ENCODE results near the gene ATP8A1.
"Not testable (repeated sequence)": the region's sequence is repeated elsewhere in the genome, so short reads cannot be mapped to it uniquely, and the experiment has no call there.

ATP8A1 gene

DNA sequence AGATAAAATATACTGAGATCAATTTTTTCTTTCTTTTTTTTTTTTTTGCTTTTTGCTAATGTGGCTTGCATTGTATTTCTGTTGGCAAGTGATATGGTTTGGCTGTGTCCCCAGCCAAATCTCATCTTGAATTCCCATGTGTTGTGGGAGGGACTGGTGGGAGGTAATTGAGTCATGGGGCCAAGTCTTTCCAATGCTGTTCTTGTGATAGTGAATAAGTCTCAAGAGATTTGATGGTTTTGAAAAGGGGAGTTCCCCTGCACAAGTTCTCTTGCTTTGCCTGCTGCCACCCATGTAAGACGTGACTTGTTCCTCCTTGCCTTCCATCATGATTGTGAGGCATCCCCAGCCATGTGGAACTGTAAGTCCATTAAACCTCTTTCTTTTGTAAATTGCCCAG lies 195.7 kb downstream of the ATP8A1 start:
- peaks cover 34 to 48% of the 10 kb centered on the region in 2 donors for H3K36me3 Mint-ChIP-seq
- H3K27me3 Mint-ChIP-seq, result not testable (repeated sequence)

DNA sequence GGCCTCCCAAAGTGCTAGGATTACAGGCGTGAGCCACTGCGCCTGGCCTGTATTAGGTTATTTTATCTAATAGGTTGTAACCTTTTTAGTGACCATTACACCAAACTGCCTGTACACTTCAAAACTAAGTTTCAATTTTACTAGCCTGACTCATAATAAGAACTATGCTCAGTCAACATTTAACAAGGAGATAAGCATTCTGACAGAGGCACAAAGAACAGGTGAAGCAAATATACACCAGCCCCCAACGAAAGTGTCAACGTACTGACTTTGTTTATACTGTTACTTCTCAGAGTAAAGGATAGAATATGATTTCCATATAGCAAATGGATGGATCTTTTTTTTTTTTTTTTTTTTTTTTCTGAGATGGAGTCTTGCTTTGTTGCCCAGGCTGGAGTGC lies 196.9 kb downstream of the ATP8A1 start:
- H3K9me3 Mint-ChIP-seq, result peaks cover 15 to 18% of the 10 kb centered on the region in 2 donors
- peak; percentile 38 to 71 for ATAC-seq (replicated peaks)

More for the DNA sequence above, 195.7 kb downstream of the ATP8A1 start:
- H3K4me1 Mint-ChIP-seq, result not testable (repeated sequence)
- Mint-ChIP-seq H3K4me3 (peak overlapping the region in 1 of 2 donors; percentile 10), H3K9me3 (peaks cover 15 to 18% of the 10 kb centered on the region in 2 donors), H3K27ac (peak overlapping the region; percentile 51)
- peak in 1 of 2 donors; percentile 25 for ATAC-seq (replicated peaks)
- peak; percentile 8 for DNase-seq

GRCh38 chr4:42458657-42459056 lies 198.2 kb downstream of the ATP8A1 start:
- ATAC-seq (replicated peaks) (no peak), DNase-seq (no peak)
- Mint-ChIP-seq H3K27me3 (no peaks in the 10 kb centered on the region), H3K4me1 (peaks cover 2 to 9% of the 10 kb centered on the region in 2 donors), H3K9me3 (peaks cover 15 to 18% of the 10 kb centered on the region in 2 donors), H3K4me3 (no peak overlapping the region), H3K36me3 (peaks cover 32 to 53% of the 10 kb centered on the region in 2 donors), H3K27ac (no peak overlapping the region)

More for the DNA sequence above, 196.9 kb downstream of the ATP8A1 start:
- H3K27me3 Mint-ChIP-seq, result no peaks in the 10 kb centered on the region
- peaks cover 34 to 53% of the 10 kb centered on the region in 2 donors for H3K36me3 Mint-ChIP-seq
- DNase-seq, result no peak
- H3K4me3 Mint-ChIP-seq, result no peak overlapping the region
- H3K4me1 Mint-ChIP-seq, result peaks cover 2 to 9% of the 10 kb centered on the region in 2 donors
- no peak overlapping the region for H3K27ac Mint-ChIP-seq

- peaks cover 14 to 42% of the 10 kb centered on the region in 2 donors for H3K36me3 Mint-ChIP-seq
- H3K27ac Mint-ChIP-seq, result no peak overlapping the region
- no peak overlapping the region for H3K4me3 Mint-ChIP-seq
- ATAC-seq (replicated peaks) (no peak), DNase-seq (no peak)
- H3K9me3 Mint-ChIP-seq, result peaks cover 0 to 3% of the 10 kb centered on the region in 2 donors
- peaks cover 6% of the 10 kb centered on the region in 2 donors for H3K4me1 Mint-ChIP-seq
- H3K27me3 Mint-ChIP-seq, result no peaks in the 10 kb centered on the region
Observed at GRCh38 chr4:42454755-42455420, 202.0 kb downstream of the ATP8A1 start.

DNA sequence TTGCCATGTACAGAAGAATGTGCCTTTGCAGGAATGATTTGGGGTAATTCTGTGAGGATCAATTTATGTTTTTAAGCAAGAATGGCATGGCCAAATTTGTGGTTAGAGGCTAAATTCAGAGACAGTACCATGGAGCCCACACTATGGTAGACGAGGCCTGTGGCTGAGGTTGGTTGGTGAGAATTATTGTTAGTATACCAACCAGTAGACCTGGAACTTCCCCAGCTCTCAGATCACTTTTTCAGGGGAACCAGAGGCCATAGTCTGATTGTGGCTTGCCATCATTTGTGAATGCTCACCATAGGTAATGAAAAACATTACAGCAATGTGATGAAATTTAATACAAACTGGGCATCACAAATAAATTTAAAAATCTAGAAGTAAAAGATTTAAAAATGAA lies 203.3 kb downstream of the ATP8A1 start:
- Mint-ChIP-seq H3K27me3 (no peaks in the 10 kb centered on the region), H3K9me3 (peaks cover 0 to 3% of the 10 kb centered on the region in 2 donors), H3K4me3 (no peak overlapping the region), H3K36me3 (peaks cover 18 to 41% of the 10 kb centered on the region in 2 donors), H3K27ac (no peak overlapping the region), H3K4me1 (peaks cover 6% of the 10 kb centered on the region in 2 donors)
- DNase-seq (no peak), ATAC-seq (replicated peaks) (peak; percentile 74 to 75)

GRCh38 chr4:42452823-42453222 lies 204.1 kb downstream of the ATP8A1 start:
- Mint-ChIP-seq H3K9me3 (peaks cover 0 to 3% of the 10 kb centered on the region in 2 donors), H3K27ac (no peak overlapping the region), H3K36me3 (peaks cover 18 to 41% of the 10 kb centered on the region in 2 donors), H3K4me1 (peaks cover 6% of the 10 kb centered on the region in 2 donors), H3K27me3 (no peaks in the 10 kb centered on the region), H3K4me3 (no peak overlapping the region)
- ATAC-seq (replicated peaks) (no peak), DNase-seq (no peak)

DNA sequence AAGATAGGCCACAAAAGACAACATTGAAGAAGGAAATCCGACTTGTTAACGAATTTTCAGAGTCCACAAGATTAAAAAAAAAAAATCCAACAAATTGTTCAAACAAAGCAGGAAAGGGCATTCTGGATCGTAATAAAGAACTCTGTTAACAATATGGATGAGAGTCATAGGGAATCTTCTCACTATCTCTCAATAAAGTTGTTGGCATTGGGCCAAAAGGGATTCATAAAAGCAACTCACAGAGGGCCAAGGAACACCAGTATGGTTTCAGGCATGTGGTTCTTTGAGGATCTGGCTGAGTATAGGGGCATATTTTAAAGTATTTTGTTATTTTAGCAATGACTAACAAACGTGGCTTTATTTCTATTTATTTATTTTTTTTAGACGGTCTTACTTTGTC lies 210.1 kb downstream of the ATP8A1 start:
- no peak overlapping the region for H3K27ac Mint-ChIP-seq
- no peak for ATAC-seq (replicated peaks)

DNA sequence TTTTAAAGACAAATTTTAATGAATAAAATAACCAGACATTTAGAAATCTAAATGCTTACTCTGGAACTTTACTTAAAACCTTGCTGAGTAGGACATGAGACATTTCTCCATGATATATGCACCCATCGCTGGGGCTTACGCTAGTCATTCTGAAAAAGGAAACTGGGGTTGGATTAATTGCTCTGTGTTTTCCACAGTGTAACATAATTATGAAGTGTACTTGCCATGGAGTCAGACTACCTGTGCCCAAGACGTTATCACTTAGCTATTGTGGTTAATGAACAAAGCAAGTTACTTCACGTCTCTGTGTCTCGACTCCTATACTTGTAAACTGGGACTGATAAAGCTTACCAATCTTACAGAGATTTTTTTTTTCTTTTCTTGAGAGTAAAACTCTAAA lies 211.9 kb downstream of the ATP8A1 start:
- no peak for ATAC-seq (replicated peaks)
- Mint-ChIP-seq H3K4me3 (no peak overlapping the region), H3K27ac (no peak overlapping the region), H3K4me1 (no peaks in the 10 kb centered on the region), H3K27me3 (no peaks in the 10 kb centered on the region), H3K9me3 (peaks cover 0 to 1% of the 10 kb centered on the region in 2 donors), H3K36me3 (peaks cover 20 to 27% of the 10 kb centered on the region in 2 donors)
- no peak for DNase-seq

More for the DNA sequence above, 210.1 kb downstream of the ATP8A1 start:
- Mint-ChIP-seq H3K4me1 (no peaks in the 10 kb centered on the region), H3K36me3 (peaks cover 25 to 40% of the 10 kb centered on the region in 2 donors), H3K4me3 (no peak overlapping the region), H3K9me3 (peaks cover 0 to 3% of the 10 kb centered on the region in 2 donors), H3K27me3 (no peaks in the 10 kb centered on the region)
- DNase-seq, result no peak

GRCh38 chr4:42442601-42443000 lies 214.3 kb downstream of the ATP8A1 start:
- H3K36me3 Mint-ChIP-seq, result peaks cover 31 to 41% of the 10 kb centered on the region in 2 donors

GRCh38 chr4:42440083-42440482 lies 216.8 kb downstream of the ATP8A1 start:
- Mint-ChIP-seq H3K27me3 (no peaks in the 10 kb centered on the region), H3K9me3 (no peaks in the 10 kb centered on the region), H3K4me1 (no peaks in the 10 kb centered on the region), H3K36me3 (peaks cover 43 to 51% of the 10 kb centered on the region in 2 donors), H3K4me3 (no peak overlapping the region), H3K27ac (no peak overlapping the region)
- no peak for DNase-seq
- ATAC-seq (replicated peaks), result peak in 1 of 2 donors; percentile 6

More at GRCh38 chr4:42442601-42443000, 214.3 kb downstream of the ATP8A1 start:
- H3K27ac Mint-ChIP-seq, result no peak overlapping the region
- H3K4me1 Mint-ChIP-seq, result no peaks in the 10 kb centered on the region
- no peaks in the 10 kb centered on the region for H3K9me3 Mint-ChIP-seq
- ATAC-seq (replicated peaks) (no peak), DNase-seq (no peak)
- no peak overlapping the region for H3K4me3 Mint-ChIP-seq
- no peaks in the 10 kb centered on the region for H3K27me3 Mint-ChIP-seq

DNA sequence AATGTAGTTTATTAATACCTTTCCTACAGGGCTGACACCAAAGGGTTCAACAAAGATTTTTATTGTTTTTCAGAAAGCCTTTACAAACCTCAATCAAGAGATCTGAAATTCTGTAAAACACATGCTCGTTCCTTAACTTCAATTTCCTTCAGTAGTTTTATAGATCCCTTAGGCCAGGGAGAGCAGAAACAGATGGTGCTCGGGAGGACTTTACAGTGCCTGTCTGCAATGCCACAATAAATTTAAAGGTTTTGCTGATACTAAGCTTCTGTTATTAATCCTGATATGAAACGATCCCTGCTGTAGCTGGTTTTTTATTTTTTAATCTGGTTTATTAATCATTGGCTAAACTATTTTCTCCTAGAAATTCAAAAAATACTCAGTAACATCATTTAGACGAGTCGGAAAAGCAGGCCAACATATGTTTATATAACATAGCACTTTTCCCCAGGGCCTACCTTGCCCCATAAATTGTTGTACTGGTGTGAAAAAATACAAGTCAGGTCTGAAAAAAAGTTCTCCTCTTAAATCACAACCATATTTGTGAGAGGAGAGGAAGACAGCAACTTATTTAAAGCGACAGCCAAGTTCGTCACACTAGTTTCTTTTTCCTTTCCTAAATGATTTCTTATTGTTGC lies 219.9 kb downstream of the ATP8A1 start:
- no peak overlapping the region for H3K4me3 Mint-ChIP-seq
- peaks cover 44 to 49% of the 10 kb centered on the region in 2 donors for H3K36me3 Mint-ChIP-seq
- H3K27ac Mint-ChIP-seq, result no peak overlapping the region
- H3K4me1 Mint-ChIP-seq, result no peaks in the 10 kb centered on the region
- no peaks in the 10 kb centered on the region for H3K9me3 Mint-ChIP-seq
- ATAC-seq (replicated peaks) (no peak), DNase-seq (no peak)
- no peaks in the 10 kb centered on the region for H3K27me3 Mint-ChIP-seq

DNA sequence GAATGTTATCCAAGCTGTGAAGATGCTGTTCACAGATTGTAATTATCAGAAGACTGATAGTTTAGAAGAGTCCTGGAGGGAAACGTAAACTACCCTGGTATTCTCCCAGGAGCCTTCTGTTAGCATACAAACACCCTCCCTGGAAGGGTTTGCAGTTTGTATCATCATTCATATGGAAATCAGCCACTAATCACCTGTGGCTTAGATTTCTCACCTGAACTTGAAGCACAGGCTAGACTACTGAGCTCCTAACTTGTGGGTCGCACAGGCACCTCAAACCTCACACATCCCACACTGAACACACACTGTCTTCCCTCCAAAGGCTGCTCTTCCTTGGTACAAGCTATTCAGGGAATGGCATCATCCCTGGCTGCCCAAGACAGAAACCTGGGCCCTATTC lies 228.9 kb downstream of the ATP8A1 start:
- DNase-seq (no peak), ATAC-seq (replicated peaks) (no peak)
- H3K4me3 Mint-ChIP-seq, result no peak overlapping the region
- H3K27me3 Mint-ChIP-seq, result no peaks in the 10 kb centered on the region
- H3K9me3 Mint-ChIP-seq, result no peaks in the 10 kb centered on the region
- no peak overlapping the region for H3K27ac Mint-ChIP-seq
- H3K4me1 Mint-ChIP-seq, result no peaks in the 10 kb centered on the region
- peaks cover 12 to 43% of the 10 kb centered on the region in 2 donors for H3K36me3 Mint-ChIP-seq

DNA sequence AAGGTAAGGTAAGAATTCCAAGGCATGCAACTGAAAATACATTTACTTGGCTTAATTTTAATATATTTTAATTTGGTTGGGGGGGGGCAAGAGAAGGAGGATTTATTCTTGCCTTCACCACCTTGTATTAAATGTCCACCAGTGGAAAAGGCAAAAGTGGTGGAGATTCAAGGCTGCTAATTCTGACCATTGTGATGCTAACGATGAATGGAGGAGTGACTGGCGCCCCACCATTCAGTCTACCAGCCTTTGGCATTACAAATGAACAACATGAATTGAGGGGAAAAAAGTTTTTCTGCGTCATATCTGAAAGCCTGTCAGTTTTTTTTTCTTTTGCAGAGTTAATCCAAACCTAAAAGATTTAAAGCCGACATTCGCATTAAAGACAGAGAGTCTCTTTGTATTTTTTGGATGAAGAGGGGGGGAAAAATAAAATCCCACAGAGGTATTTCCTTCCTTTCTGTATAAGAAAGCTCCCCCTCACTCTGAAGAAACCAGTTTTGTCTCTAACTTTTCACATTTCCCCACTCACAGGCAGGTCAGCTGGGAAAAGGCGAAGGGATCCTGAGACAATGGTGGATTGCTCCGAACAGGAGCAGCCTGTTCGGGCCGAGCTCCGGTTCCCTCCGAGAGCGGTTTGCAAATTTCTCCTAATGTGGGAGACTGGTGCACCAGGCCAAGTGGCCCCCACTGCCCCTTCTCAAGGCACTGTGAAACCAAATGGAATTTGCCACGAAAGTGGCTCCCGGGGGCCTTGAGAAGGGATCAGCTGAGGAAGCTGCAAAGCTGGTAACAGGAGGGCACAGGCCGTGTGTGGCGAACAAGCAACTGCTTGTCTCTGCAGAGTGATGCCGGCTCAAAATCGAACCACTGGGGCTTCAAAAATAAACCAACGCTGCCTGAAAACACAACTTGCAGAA lies 231.5 kb downstream of the ATP8A1 start:
- Mint-ChIP-seq H3K4me3 (no peak overlapping the region), H3K9me3 (no peaks in the 10 kb centered on the region), H3K36me3 (peaks cover 13 to 48% of the 10 kb centered on the region in 2 donors), H3K27ac (no peak overlapping the region), H3K27me3 (no peaks in the 10 kb centered on the region), H3K4me1 (no peaks in the 10 kb centered on the region)
- ATAC-seq (replicated peaks) (no peak), DNase-seq (no peak)

DNA sequence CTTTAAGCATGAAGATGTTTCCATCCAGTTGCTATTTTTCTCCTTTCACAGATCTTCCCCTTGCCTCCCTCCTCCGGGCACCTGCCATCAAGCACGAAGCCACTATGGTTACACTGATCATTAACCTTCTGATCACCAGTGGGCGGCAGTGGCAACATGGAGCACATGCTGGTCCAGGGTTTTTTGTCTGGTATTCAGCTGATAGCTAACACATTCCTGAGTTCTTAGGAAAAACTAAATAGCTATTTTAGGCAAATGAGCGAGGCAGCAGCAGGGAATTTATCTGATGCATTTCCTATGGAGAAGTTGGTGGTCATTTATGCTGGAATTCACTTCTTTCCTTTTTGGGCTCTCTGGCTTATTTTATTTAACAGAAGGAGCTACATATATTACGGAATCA lies 236.8 kb downstream of the ATP8A1 start:
- Mint-ChIP-seq H3K4me3 (no peak overlapping the region), H3K27ac (no peak overlapping the region), H3K4me1 (no peaks in the 10 kb centered on the region), H3K27me3 (no peaks in the 10 kb centered on the region), H3K36me3 (peaks cover 17 to 41% of the 10 kb centered on the region in 2 donors), H3K9me3 (no peaks in the 10 kb centered on the region)
- no peak for ATAC-seq (replicated peaks)
- no peak for DNase-seq
